GM18499 (cell line): ENCODE results near the gene PLCB1.

Experiments used
- ATAC-seq: cut with Tn5 transposase; IDR thresholded peaks from one replicate; pipeline ENCODE4 v1.9.1; 2021; ENCODE audit warnings: moderate number of reproducible peaks; ENCODE audit not compliant: insufficient read depth, unreplicated experiment

PLCB1 gene

DNA sequence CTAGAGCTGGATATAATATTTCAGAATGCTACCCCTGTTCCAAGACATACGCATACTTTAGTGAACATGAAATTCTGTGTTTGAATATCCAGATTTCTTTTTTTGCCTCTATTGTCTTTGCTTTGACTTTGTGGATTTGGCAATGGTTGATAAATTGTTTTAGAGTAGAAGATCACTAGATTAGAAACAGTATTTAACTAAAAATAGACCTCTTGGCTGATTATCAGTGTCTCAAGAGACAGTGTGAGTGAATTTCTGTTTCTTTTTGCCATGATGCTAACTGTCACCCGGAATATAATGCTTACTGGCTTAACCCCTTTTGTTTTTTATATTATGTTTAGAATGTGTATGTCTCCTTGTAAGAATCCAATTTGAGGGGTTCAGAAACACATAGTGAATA is 102.5 kb downstream of the PLCB1 start:
- no peak for ATAC-seq

DNA sequence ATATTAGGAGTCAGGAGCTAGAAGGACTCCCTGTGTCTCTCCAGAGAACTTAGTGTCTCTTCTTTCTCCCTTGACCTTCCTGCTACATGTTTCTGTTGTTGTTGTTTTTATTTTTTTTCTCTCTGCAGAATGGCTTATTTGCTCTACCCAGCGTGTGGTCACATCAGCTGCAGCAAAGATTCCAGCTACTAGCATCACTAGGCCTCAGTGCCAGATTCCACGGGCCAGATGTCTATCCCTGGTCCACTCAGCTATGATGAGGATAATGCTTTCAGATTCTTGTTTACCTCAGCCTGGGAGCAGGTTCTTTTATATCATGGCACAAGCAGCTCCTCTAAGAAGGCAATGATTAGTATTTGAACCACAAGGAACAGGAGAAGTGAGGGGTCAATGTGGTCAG is 110.0 kb downstream of the PLCB1 start:
- ATAC-seq = no peak

DNA sequence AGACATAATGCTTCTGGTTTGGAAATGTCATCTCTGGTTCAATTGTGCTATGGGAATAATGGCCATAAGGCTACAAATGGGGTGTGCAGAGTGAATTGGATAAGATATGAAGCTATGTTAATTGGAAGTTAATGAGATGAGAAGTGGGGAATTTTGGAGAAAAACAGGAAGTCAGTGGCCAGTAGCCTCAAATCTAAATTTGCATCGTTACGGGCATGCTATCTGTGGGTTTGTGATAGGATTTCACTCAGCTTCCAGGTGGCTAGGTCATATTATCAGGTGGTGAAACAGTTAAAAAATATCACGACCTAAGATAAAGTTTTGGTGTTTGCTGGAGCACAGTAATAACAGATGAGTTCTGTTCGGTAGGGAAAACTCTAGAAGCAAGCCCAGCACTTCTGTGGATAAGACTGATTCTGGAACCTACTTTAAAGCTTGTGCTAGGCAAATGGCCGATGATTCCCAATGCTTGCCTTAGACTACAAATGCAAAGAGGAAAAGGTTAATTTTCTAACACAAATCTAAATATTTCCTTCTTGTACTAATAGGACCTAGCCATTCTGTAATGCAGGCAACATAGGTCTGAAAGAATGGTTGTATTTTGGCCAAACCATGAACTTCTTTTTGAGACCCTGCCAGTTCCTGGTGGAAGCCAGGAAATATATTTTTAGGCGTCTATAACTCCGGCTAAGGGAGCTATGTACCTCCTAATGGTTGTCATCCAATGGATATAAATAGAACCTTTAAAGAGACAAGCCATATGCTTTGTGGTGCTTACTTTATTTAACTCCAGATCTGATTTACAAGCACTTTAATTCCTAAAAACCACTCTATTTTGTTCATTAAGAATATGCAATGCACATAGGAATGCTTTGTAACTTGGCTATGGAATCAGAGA is 111.0 kb downstream of the PLCB1 start:
- no peak for ATAC-seq

DNA sequence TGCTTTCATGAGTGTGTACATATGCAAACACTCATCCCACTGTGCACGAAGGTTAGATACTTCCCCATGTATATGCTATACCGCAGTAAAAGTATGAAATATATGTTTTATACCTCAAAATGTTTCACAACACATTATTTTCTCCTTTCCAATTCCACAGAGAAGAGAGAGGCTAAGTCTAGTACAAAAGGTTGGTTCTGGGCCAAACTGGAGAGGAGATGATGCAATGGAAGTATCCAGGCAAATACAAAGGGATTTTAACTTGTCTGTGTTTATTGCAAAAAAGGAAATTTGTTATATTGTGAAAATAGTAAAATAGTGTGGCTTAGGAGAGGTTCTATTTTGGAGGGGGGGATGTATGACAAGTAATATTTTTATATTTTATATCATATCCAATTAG is 112.6 kb downstream of the PLCB1 start:
- ATAC-seq = no peak

DNA sequence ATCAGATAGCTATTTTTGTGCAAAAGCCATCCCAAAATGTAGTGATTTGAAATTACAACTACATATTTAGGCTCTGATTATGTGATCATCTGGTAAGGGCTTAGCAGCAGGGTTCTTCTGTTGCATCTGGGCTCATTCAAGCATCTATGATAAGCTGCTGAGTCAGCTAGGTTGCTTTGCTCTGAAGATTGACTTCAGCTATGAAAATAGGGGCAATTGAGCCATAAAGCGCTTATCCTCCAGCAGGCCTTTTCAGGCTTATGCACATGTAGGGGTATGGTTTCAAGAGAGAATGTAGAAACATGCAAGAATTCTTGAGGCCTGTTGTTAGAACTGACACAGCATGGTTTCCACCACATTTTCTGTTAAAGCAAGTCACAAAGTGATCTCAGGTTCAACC is 114.1 kb downstream of the PLCB1 start:
- no peak for ATAC-seq

DNA sequence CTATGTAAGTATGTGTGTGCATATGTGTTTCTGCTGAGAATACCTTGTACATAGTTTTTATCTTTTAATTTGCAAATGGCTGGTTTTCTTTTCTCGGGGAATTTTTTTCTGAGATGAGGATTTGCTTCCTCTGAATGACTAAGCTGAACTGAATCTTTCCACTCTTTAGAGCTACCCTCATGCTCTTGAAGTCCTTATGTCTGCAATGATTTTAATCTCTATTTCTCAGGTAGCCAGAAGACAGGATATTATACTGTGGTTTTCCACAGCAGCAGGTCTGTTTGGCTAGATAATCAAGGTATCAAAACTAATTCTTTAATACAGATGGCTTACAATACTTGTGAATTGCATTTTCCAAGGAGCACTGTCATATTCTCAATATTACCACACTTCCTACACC is 114.7 kb downstream of the PLCB1 start:
- ATAC-seq = no peak

DNA sequence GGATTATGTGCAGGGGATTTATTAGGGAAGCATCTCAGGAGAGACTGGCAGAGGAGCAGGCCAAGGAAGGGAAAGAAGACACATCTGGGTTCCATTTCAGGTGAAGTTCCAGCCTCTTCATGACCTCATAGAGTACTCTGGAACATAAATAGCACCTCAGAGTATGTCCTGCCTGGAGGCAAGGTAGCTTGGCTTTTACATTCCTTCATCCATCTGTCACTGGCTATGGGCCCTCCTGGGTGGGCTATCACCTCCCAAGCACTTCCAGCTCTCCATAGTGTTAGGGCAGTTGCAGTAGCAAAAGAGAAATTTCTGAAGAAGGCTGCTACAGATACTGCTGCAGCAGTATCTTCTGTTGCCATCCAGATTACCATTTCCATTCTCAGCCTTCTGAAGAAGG is 116.0 kb downstream of the PLCB1 start:
- no peak for ATAC-seq

DNA sequence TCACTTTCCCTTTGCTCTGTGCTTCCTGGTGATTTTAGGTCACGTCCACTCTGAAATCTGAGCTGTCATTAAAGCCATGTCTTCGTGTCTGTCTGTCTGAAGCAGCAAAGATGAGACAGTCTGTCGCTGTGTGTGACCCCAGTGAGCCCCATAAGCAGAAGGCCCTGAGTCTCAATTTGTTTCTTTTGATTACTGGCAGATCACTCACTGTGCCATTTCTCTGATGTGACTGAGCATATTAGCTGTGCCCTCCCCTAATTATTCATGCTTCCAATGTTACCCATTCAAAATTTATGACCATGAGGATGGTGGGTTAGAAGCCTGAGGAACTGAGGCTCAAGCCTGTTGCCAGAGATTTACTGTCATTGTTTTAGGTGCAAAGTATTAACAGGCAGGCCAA is 117.6 kb downstream of the PLCB1 start:
- ATAC-seq = no peak

DNA sequence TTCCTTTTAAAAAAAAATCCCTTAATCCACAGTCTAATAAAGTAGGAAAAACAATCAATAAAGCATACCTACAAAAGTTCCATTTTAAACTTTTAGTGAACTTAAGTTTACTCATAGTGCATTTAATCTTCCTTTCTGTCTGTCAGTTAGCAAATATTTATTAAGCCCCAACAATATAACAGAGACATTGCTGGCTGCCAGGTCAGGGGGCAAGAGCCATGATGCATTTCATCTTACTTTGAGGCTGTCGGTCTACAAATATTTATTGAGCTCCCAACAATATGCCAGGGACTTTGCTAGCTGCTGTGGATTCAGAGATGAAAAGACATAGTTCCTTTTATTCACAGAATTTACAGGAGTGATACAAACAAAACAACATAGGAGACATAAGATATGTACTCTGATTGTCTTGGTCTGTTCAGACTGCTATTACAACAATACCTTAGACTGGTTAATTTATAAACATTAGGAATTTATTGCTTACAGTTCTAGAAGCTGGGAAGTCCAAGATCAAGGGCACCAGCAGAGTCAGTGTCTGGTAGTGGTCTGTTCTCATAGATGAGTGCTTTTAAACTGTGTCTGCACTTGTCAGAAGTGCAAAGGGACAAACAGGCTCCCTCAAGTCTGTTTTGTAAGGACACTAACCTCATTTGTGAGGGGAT is 118.6 kb downstream of the PLCB1 start:
- no peak for ATAC-seq

DNA sequence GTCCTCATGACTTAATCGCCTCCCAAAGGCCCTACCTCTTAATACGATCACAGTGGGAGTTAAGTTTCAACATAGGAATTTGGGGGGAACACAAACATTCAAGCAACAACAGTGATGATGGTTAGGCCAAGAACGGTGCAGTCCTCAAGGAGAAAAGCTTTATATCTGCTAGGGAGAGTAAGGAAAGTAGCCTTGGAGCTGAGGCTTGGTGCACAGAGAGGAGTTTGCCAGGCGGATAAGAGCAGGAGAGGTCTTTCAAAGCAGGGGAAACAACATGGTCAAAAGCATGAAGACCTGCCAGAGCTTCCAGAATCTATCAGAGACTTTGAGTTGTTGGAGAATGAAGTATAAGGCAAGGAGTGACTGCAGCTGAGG is 119.1 kb downstream of the PLCB1 start:
- no peak for ATAC-seq

DNA sequence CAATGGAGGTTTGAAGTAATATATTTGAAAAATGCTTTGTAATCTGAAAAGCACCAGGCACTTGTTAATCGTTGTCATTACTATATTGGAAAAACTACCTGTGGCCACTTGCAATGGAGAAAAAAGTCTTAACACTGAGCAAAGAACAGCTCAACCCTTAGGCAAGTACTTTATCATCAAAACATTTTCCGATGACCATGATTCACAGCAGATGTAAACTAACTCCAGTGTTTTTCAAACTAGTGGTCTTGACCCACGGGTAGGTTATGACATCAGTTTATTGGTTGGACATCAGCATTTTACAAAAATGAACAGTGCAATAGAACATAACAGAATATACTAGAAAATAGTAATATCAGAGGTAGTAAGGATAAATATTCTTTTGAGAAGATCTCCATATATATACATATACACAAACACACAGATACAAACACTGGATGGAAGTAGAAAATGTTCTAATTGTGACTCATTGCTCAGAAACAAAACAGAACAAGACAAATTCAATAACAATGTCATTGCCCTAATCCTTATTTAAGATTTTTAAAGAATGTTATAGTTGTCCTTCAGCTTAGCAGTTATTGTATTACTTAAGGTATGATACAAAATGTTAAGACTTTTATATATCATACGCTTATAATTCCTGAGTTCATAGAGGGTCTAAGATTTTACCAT is 123.0 kb downstream of the PLCB1 start:
- no peak for ATAC-seq

DNA sequence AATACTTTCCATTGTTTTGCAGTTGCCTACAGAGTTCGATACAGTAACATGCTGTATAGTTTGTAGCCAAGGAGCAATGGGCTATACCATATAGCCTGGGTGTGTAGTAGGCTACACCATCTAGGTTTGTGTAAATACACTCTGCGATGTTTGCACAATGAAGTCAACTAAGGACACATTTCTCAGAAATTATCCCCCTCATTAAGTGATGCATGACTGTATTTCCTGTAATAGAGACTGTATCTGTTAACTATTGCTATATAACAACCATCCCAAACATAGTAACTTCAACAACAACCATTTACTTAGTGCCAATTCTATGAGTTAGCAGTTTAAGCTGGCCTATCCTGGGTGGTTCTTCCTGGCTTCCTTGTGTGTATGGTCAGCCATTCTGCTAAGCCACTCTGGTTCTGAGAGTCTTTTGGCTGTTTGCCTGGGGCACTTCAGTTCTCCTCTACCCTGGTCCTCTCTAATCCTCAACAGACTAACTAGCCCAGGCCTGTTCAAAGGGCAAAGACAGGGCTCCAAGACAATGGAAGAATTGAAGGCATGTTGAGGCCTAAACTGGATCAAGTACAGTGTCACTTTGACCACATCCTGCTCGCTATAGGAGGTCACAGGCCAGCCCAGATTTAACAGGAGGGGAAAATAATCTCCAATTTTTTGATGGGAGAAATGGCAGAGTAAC is 124.0 kb downstream of the PLCB1 start:
- ATAC-seq = no peak

DNA sequence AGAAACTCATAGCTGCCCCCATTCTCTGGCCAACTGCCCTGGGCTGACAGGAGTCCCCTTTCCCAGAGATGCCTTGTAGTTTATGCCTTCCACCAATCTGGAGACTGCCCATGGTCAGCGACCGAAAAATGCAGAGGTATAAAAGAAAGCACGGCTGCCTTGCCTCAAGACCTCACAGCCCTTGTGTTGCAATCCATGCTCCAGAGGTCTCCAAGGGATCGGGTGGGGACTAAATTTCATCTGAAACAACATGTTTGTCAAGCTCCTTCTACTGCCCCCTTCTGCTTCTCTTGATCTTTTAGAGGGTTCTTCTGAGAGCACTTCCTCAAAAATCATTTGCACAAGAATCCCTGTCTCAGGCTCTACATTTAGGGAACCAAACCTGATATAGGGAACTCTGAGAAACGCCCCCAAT is 128.8 kb downstream of the PLCB1 start:
- no peak for ATAC-seq

DNA sequence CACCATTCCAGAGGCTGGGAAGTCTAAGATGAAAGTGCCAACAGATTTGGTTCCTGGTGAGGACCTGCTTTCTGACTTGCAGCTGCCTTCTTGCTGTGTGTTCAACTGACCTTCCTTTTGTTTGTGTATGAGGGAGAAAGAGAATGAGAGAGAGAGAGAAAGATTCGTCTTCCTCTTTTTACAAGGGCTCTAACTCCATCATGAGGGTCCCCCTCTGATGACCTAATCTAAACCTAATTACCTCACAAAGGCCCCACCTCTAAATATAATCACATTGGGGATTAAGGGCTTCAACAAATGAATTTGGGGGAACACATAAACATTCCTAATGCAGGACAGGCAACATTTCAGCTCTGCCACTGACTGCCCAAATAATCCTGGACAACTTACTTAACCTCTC is 130.7 kb downstream of the PLCB1 start:
- ATAC-seq = no peak

DNA sequence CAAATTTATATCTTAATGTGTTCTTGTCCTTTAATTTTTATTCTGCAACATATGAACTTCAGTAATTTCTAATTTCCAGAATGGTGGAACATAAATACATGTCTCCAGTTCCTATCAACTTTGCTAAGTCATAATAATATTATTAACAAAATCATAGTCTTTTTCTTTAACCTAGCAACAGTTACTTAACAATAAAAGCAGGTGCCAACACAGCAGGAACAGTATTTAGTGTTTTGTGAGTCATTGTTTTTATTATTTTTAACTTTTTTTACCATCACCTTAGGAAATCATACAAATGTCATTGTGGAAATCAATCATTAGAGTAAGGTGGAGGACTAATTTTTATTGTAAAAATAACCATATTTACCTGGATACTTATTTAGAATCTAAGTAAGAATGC is 133.5 kb downstream of the PLCB1 start:
- ATAC-seq = no peak

DNA sequence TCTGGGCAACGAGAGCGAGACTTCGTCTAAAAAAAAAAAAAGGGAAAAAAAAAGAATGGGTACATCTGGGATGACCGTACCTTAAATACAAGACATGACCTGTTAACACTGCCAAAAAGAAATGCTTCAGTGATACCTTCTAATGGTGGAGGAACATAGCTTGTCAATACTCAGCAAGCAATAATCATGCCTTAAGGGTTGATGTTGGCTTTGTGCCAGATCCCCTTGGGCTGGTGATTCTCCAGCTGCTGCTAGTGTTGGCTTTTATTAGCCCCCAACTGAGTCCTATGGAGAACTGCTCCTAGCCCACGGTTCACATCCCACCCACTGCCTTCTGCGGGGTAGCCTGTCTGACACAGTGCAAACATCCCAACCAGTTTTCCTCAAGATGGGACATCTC is 134.9 kb downstream of the PLCB1 start:
- no peak for ATAC-seq

DNA sequence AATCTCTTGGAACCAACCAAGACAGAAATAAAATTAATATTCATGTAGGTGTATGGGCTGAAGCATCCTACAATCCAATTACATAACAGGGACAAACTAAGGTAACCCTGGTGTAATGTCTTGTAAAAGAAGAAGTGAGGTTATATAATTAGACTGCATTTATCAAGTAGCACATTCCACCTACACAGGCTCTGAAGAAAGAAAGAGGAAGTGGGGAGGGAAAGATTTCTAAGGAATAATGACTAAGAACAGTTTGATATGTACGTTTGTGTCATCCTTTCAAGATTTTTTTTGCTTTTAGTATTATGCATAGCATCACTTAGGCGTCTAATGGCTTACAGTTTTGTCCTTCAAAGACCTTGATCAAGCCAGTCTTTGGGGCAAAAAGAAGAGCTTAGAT is 139.7 kb downstream of the PLCB1 start:
- no peak for ATAC-seq

DNA sequence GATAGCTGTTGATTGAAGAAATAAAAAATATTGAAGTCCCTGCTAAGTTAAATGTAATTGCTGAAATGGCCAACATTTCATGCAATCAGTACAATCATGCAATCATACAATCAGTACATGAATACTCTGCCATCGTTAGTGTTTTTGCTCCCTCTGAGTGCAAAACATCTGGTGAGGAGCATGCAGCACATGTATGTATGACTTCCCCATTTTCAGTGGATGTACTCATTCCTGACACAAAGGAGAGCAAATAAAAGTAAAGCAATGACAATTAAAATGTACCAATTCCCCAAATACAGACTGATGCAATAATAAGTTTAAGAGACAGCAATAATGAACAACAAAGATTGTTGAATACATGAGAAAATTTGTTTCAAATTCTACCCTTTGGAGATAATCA is 140.7 kb downstream of the PLCB1 start:
- no peak for ATAC-seq

DNA sequence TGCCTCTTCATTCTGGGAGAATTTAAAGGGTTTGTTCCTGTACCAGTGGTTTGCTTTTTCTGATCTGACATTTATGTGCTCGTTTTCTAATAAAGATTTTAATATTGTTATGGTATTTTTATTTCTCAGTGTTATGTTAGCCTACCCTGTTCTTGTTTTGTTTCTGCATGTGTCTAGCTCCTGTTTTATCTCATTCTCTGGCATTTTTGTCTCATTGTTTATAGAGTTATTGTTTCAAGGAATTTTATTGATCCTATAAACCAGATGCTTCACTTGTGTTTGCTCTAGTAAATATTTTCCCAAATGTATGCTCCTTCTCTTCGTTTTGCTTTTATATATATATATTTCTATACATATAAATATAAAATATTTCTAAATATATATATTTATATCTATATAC is 152.8 kb downstream of the PLCB1 start:
- no peak for ATAC-seq

DNA sequence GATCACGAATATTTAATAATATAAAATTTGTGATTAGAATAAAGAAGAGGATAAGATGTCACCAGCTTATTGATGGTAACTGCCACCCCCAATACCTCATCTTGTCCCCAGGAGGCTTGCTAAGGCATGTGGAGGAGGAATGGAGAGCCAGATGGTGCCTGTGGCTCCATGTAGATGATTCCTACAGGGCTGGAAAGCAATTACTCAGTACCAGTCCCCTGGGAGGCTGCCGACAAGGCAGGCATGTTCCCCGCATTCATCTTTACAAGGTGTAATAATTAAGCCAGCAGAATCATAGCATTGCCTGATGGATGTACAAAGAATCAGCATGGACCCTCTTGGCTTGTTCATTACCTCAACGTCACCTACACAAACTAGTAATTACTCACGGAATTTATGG is 155.3 kb downstream of the PLCB1 start:
- no peak for ATAC-seq

DNA sequence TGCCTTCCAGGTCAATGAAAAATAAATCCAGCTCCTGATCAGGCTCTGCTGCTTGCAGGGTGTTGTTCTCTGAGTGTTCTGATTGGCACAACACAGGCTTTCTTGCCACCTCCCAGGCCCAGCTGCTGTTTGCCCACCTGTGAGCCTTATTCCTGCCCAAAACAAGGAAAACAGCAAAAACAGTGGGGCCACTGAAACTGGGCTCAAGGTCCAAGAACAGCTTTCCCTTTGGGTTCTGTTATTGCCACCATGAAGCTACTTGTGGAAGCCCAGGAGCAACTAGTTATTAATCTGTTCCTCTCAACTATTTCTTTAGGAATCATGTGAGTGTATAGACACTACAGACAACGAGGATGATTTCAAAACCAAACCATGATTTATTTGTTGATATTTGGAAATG is 159.1 kb downstream of the PLCB1 start:
- no peak for ATAC-seq
